Measurements from ENCODE around the gene C1QTNF2.

- TF ChIP-seq, protein P1, sequence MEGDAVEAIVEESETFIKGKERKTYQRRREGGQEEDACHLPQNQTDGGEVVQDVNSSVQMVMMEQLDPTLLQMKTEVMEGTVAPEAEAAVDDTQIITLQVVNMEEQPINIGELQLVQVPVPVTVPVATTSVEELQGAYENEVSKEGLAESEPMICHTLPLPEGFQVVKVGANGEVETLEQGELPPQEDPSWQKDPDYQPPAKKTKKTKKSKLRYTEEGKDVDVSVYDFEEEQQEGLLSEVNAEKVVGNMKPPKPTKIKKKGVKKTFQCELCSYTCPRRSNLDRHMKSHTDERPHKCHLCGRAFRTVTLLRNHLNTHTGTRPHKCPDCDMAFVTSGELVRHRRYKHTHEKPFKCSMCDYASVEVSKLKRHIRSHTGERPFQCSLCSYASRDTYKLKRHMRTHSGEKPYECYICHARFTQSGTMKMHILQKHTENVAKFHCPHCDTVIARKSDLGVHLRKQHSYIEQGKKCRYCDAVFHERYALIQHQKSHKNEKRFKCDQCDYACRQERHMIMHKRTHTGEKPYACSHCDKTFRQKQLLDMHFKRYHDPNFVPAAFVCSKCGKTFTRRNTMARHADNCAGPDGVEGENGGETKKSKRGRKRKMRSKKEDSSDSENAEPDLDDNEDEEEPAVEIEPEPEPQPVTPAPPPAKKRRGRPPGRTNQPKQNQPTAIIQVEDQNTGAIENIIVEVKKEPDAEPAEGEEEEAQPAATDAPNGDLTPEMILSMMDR (IDR thresholded peaks at IDR 0.05) = no peak
- TF ChIP-seq POLR2AphosphoS5 (IDR thresholded peaks at IDR 0.05) = no peak
Measured at GRCh38 chr5:160360310-160360709, 10.1 kb downstream of the C1QTNF2 start.

Data from stomach (tissue), 4 donors.